Vagina (tissue), 2 donors: Measurements from ENCODE around the gene SLC5A8.

Experiments used
- CTCF ChIP-seq, 3 experiments: fragments of 450-650 bp in 2 of 3; fragments of 200-600 bp in 1 of 3; sonication (generic) in 1 of 3; IDR thresholded peaks; one replicate each; pipeline ENCODE4 v1.5.1; 2017 to 2019; ENCODE audit warnings: antibody characterized with exemption in 3 of 3, mild to moderate bottlenecking in 2 of 3, moderate library complexity in 2 of 3
- POLR2AphosphoS5 ChIP-seq, 2 donors: sonication (generic); formaldehyde crosslinking; IDR thresholded peaks; one replicate each; pipeline ENCODE4 v1.9.0; 2017; ENCODE audit warnings: antibody characterized with exemption in 2 of 2, mild to moderate bottlenecking in 2 of 2, low read depth in 1 of 2; ENCODE audit not compliant: insufficient read depth in 1 of 2

GRCh38 chr12:101209319-101210302 is at the start of gene SLC5A8:
- TF ChIP-seq CTCF (IDR thresholded peaks at IDR 0.05): no peak
- TF ChIP-seq POLR2AphosphoS5 (IDR thresholded peaks at IDR 0.05; ENCODE audit: insufficient read depth in 1 of 2, low read depth in 1 of 2): no peak
